ENCODE results near the gene ROGDI. TPM values are rescaled to one million over a fixed set of nuclear protein-coding genes. Genes with fewer than 3 reads are reported as not detected.

Gene ROGDI
- total and polyA plus RNA-seq, 7 donors, result 23.4 to 72.8 (median 47.9) TPM

DNA sequence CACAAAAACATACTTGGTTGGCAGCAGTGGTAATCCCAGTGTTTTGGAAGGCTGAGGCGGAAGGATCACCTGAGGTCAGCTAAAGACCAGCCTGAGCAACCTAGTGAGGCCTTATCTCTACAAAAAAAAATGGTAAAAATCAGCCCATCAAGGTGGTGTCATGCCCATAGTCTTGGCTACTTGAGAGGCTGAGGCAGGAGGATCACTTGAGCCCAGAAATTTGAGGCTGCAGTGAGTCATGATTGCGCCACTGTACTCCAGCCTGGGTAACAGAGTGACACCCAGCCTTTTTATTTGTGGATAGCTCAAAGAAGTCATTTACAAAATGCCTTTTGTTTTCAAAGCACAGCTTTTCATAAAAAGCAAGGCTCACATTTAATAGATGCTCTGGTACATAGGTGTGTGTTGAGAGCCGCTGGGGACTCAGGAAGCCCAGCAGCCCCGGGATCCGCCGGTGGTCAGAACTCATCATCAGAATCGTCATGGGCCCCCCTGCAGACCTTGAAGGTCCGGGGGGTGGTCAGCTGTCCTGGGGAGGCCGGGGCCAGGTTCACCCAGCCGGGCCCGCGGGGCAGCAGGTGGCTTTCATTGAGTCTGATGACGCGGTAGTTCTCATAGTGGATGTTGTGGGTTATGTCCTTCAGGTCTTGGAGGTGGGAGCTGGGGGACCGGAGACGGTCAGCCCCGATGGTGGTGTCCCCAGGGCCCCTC lies 24.9 kb downstream of the ROGDI start:
- WGBS, 2 donors, result 85 to 88% methylated on average over 17 of the region's 17 CpGs
- no peaks in the 10 kb centered on the region for H3K36me3 ChIP-seq
- intact Hi-C loops (cut with DNase I), result no loop called here
- no peak overlapping the region for H3K27ac ChIP-seq
- H3K27me3 ChIP-seq, result no peaks in the 10 kb centered on the region
- no peak overlapping the region for H3K4me3 ChIP-seq
- H3K9me3 ChIP-seq, result no peaks in the 10 kb centered on the region
- no peaks in the 10 kb centered on the region for H3K4me1 ChIP-seq
- no peak for DNase-seq
- TF ChIP-seq POLR2AphosphoS5 (IDR thresholded peaks at IDR 0.05) (no peak), EP300 (IDR thresholded peaks at IDR 0.05) (no peak), POLR2A (IDR thresholded peaks at IDR 0.05) (no peak)
- TF ChIP-seq, protein P1, sequence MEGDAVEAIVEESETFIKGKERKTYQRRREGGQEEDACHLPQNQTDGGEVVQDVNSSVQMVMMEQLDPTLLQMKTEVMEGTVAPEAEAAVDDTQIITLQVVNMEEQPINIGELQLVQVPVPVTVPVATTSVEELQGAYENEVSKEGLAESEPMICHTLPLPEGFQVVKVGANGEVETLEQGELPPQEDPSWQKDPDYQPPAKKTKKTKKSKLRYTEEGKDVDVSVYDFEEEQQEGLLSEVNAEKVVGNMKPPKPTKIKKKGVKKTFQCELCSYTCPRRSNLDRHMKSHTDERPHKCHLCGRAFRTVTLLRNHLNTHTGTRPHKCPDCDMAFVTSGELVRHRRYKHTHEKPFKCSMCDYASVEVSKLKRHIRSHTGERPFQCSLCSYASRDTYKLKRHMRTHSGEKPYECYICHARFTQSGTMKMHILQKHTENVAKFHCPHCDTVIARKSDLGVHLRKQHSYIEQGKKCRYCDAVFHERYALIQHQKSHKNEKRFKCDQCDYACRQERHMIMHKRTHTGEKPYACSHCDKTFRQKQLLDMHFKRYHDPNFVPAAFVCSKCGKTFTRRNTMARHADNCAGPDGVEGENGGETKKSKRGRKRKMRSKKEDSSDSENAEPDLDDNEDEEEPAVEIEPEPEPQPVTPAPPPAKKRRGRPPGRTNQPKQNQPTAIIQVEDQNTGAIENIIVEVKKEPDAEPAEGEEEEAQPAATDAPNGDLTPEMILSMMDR (IDR thresholded peaks at IDR 0.05), result no peak

DNA sequence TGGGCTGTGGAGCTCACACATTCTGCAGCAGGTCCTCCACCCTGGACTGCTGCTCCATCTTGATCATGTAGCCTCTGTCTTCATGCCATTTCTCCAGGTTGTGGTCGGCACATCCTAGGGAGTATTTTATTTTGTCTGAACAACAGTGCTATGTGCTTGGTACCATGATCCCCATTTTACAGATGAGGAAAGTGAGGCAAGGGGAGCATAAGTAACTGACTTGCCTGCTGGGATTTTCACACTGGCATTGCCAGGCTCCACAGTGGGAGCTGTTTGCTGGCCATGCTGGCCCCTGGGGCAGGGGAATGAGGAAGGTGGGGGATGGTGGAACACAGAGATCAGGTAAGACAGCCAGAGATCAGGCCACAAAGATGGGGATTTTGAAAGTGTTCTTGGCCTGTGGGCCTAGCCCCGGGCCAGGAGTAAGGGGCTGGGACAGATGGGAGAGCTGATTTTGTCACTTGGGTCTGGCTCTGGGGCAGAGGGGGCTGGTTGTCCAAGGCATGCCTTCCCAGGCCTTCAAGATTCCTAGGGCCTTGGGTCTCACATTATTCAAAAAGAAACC lies 26.2 kb downstream of the ROGDI start:
- WGBS, 2 donors, result 92 to 93% methylated on average over 2 of the region's 2 CpGs
- TF ChIP-seq EP300 (IDR thresholded peaks at IDR 0.05) (no peak), POLR2A (IDR thresholded peaks at IDR 0.05) (no peak), POLR2AphosphoS5 (IDR thresholded peaks at IDR 0.05) (no peak)
- TF ChIP-seq, protein P1 (IDR thresholded peaks at IDR 0.05), result no peak
- Histone ChIP-seq H3K27me3 (no peaks in the 10 kb centered on the region), H3K4me1 (no peaks in the 10 kb centered on the region), H3K9me3 (no peaks in the 10 kb centered on the region), H3K4me3 (no peak overlapping the region), H3K27ac (no peak overlapping the region), H3K36me3 (no peaks in the 10 kb centered on the region)
- no peak for DNase-seq
- intact Hi-C loops (cut with DNase I), result no loop called here

DNA sequence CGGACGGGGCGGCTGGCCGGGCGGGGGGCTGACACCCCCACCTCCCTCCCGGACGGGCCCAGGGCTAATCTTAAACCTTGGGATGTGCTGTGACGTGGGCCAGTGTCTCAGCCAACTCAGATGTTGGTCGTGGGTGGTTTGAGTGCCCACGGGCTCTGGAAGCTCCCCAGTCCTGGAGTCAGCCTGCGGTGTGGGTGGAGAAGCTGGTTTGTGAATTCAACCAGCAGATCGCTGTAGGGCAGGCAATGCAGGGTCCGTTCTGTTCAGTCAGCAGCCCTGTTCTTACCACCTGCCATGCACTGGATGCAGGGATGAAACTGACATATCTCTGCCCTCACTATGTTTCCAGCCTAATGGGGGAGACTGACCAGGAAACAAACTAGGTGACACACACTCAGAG lies 27.4 kb downstream of the ROGDI start:
- intact Hi-C loops (cut with DNase I), result no loop called here
- no peaks in the 10 kb centered on the region for H3K4me1 ChIP-seq
- H3K27me3 ChIP-seq, result no peaks in the 10 kb centered on the region
- DNase-seq, result no peak
- no peaks in the 10 kb centered on the region for H3K36me3 ChIP-seq
- H3K9me3 ChIP-seq, result no peaks in the 10 kb centered on the region
- WGBS, 2 donors, result 91 to 94% methylated on average over 13 of the region's 13 CpGs
- H3K4me3 ChIP-seq, result no peak overlapping the region
- TF ChIP-seq EP300 (IDR thresholded peaks at IDR 0.05) (no peak), POLR2AphosphoS5 (IDR thresholded peaks at IDR 0.05) (no peak), POLR2A (IDR thresholded peaks at IDR 0.05) (no peak)
- TF ChIP-seq, protein P1 (IDR thresholded peaks at IDR 0.05), result no peak
- no peak overlapping the region for H3K27ac ChIP-seq

DNA sequence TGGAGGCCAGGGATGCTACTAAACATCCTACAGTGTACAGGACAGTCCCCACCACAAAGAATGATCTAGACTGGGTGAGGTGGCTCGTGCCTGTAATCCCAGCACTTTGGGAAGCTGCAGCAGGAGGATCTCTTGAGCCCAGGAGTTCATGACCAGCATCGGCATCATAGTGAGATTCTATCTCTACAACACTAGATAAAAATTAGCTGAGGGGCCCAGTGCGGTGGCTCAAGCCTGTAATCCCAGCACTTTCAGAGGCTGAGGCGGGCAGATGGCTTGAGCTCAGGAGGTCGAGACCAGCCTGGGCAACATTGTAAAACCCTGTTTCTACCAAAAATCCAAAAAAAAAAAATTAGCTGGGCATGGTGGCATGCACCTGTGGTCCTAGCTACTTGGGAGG lies 30.1 kb downstream of the ROGDI start:
- DNase-seq, result no peak
- H3K4me1 ChIP-seq, result peaks cover 0 to 18% (median 12%) of the 10 kb centered on the region in 4 donors
- WGBS, 2 donors, result 90% methylated on average over 5 of the region's 5 CpGs
- H3K9me3 ChIP-seq, result no peaks in the 10 kb centered on the region
- H3K36me3 ChIP-seq, result no peaks in the 10 kb centered on the region
- H3K4me3 ChIP-seq, result no peak overlapping the region
- intact Hi-C loops (cut with DNase I), result no loop called here
- no peaks in the 10 kb centered on the region for H3K27me3 ChIP-seq
- TF ChIP-seq EP300 (IDR thresholded peaks at IDR 0.05), result no peak
- TF ChIP-seq POLR2A (IDR thresholded peaks at IDR 0.05), result no peak
- TF ChIP-seq, protein P1 (IDR thresholded peaks at IDR 0.05), result no peak
- TF ChIP-seq POLR2AphosphoS5 (IDR thresholded peaks at IDR 0.05), result no peak
- no peak overlapping the region for H3K27ac ChIP-seq

Measured in sigmoid colon (tissue), 7 donors.